Fibroblast of lung (primary cell): ENCODE data around the gene PRKCSH. TPM values are rescaled to one million over a fixed set of nuclear protein-coding genes. Genes with fewer than 3 reads are reported as not detected.

ENCODE experiments used
- DNase-seq, 2 donors: peaks; one replicate each; pipeline versions ENCODE4 v3.0.0 to v3.0.0-alpha.2; 2010; ENCODE audit warnings: low read depth in 2 of 2
- H2AFZ ChIP-seq: 2 replicates; pipeline ENCODE4 v1.5.1; 2012; ENCODE audit warnings: low read length, control low read depth, inconsistent platforms
- H3K27ac ChIP-seq: 2 replicates; pipeline ENCODE4 v1.5.1; 2011; ENCODE audit warnings: low read length, control low read depth; ENCODE audit not compliant: insufficient read depth
- H3K27me3 ChIP-seq: 2 replicates; pipeline ENCODE4 v1.5.1; 2011; ENCODE audit warnings: mild to moderate bottlenecking, low read length; ENCODE audit not compliant: control insufficient read depth, insufficient read depth
- H3K36me3 ChIP-seq: 2 replicates; pipeline ENCODE4 v1.5.1; 2011; ENCODE audit warnings: low read length; ENCODE audit not compliant: control insufficient read depth, insufficient read depth
- H3K4me1 ChIP-seq: 2 replicates; pipeline ENCODE4 v1.5.1; 2011; ENCODE audit warnings: low read length; ENCODE audit not compliant: control insufficient read depth, insufficient read depth; ENCODE audit errors: extremely low read depth
- H3K4me2 ChIP-seq: 2 replicates; pipeline ENCODE4 v1.5.1; 2011; ENCODE audit warnings: low read length, control low read depth; ENCODE audit not compliant: insufficient read depth; ENCODE audit errors: extremely low read depth
- H3K4me3 ChIP-seq, 4 experiments: fragments of 200-600 bp in 1 of 4; sonication (generic) in 1 of 4; replicated peaks in 1 of 4; 2 replicates each; pipeline ENCODE4 v1.5.1; 2011 to 2016; ENCODE audit warnings: low read length in 4 of 4, low read depth in 3 of 4, mild to moderate bottlenecking in 3 of 4, control low read depth in 2 of 4, inconsistent platforms in 1 of 4, mixed read lengths in 1 of 4; ENCODE audit not compliant: insufficient read depth in 1 of 4; ENCODE audit errors: control extremely low read depth in 1 of 4
- H3K79me2 ChIP-seq: 2 replicates; pipeline ENCODE4 v1.5.1; 2012; ENCODE audit warnings: mild to moderate bottlenecking, low read length, inconsistent platforms; ENCODE audit not compliant: control insufficient read depth, insufficient read depth
- H3K9ac ChIP-seq: 2 replicates; pipeline ENCODE4 v1.5.1; 2011; ENCODE audit warnings: mild to moderate bottlenecking, low read length, control low read depth; ENCODE audit not compliant: insufficient read depth
- H3K9me3 ChIP-seq: 2 replicates; pipeline ENCODE4 v1.5.1; 2012; ENCODE audit warnings: low read depth, low read length; ENCODE audit not compliant: control insufficient read depth, insufficient read depth
- H4K20me1 ChIP-seq: 2 replicates; pipeline ENCODE4 v1.5.1; 2011; ENCODE audit warnings: low read length; ENCODE audit not compliant: control insufficient read depth, insufficient read depth; ENCODE audit errors: extremely low read depth
- EZH2 ChIP-seq: IDR thresholded peaks from 2 replicates; pipeline ENCODE4 v1.5.1; 2012; ENCODE audit warnings: low read length, control low read depth, mild to moderate bottlenecking; ENCODE audit errors: missing control alignments
- polyA plus RNA-seq, 2 donors: library from polyadenylated mRNA; depleted of rRNA in 1 of 2; stranded (reverse) in 1 of 2; unstranded in 1 of 2; fragments of >200 nt; gene quantifications; 2 replicates each; pipeline ENCODE4 v1.2.1, GENCODE V29; 2011 to 2012; ENCODE audit warnings: missing spikeins in 1 of 2
- total RNA-seq: library from RNA; depleted of rRNA; stranded (reverse); fragments of >200 nt; gene quantifications from 2 replicates; pipeline ENCODE4 v1.2.1, GENCODE V29; 2014
- TF ChIP-seq, protein P1 (sequence below), 2 donors: IDR thresholded peaks in 1 of 2; conservative IDR thresholded peaks in 1 of 2; 1 replicate in 1 of 2; 2 replicates in 1 of 2; pipeline ENCODE4 v1.5.1; 2011 to 2012; ENCODE audit warnings: low read length in 2 of 2, control low read depth in 1 of 2, inconsistent platforms in 1 of 2, low read depth in 1 of 2, mild to moderate bottlenecking in 1 of 2

PRKCSH gene
- total and polyA plus RNA-seq, 2 donors (not counting 1 experiment from before 2014, with no cell fraction given) = 117 to 134 TPM

DNA sequence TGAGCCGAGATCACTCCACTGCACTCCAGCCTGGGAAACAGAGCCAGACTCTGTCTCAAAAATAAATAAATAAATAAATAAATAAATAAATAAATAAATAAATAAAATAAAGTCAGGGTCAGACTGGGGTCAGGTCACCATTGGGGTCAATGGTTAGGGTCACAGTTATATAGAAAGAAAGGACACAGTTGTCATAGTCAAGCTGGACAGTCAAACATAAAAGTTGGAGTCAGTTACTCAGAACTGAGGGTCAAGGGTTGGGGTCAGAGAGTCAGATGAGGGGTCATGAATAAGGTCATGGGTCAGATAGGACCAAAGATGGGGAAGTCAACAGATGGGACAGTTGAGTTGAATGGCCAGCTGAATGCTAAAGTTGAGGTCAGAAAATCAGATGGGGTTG lies 34.6 kb upstream of the PRKCSH start:
- Histone ChIP-seq H3K36me3 (no peaks in the 10 kb centered on the region), H3K9me3 (no peaks in the 10 kb centered on the region), H3K4me1 (no peaks in the 10 kb centered on the region), H2AFZ (no peak overlapping the region), H3K27ac (no peak overlapping the region), H4K20me1 (no peaks in the 10 kb centered on the region), H3K4me3 (no peak overlapping the region), H3K79me2 (no peaks in the 10 kb centered on the region), H3K9ac (no peak overlapping the region), H3K27me3 (no peaks in the 10 kb centered on the region), H3K4me2 (no peak overlapping the region)
- DNase-seq = no peak
- TF ChIP-seq, protein P1, sequence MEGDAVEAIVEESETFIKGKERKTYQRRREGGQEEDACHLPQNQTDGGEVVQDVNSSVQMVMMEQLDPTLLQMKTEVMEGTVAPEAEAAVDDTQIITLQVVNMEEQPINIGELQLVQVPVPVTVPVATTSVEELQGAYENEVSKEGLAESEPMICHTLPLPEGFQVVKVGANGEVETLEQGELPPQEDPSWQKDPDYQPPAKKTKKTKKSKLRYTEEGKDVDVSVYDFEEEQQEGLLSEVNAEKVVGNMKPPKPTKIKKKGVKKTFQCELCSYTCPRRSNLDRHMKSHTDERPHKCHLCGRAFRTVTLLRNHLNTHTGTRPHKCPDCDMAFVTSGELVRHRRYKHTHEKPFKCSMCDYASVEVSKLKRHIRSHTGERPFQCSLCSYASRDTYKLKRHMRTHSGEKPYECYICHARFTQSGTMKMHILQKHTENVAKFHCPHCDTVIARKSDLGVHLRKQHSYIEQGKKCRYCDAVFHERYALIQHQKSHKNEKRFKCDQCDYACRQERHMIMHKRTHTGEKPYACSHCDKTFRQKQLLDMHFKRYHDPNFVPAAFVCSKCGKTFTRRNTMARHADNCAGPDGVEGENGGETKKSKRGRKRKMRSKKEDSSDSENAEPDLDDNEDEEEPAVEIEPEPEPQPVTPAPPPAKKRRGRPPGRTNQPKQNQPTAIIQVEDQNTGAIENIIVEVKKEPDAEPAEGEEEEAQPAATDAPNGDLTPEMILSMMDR (conservative IDR thresholded peaks at IDR 0.05 in 1 of 2, IDR thresholded peaks at IDR 0.05 in 1 of 2; ENCODE audit: low read depth in 1 of 2, low read length in 2 of 2) = no peak
- TF ChIP-seq EZH2 = no peak

DNA sequence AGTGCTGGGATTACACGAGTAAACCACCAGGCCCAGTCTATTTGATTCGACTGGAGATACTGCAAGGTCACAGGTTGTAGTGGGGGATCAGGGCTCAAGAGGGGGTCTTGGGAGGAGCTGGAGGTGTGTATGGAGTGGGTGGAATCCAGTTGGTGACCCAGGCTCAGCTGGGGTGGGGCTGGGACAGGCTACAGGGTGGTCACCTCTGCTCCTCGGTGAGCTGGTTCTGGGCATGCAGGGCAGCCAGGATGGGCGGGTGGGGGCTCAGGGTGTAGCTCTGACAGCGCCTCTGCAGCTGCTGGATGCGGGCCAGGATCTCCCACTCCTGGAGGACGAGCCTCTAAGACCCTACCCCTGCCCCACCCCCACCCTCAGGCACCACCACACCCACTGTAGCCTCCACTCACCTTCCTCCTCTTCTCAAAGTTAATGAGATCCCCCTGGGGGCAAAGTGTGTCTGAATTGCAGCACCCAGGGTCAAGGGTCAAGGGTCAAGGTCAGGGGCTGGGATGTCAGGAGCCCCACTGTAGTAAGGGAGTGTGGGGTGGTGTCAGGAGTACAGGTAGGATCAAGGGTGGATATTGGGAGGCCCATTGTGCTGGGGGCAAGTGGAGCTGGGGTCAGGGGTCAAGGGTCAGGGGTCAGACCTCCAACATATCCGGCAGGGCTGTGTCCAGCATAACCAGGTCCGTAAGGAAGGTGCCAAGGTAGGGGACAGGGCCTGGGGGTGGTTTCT lies 33.5 kb upstream of the PRKCSH start:
- Histone ChIP-seq H4K20me1 (no peaks in the 10 kb centered on the region), H3K4me1 (no peaks in the 10 kb centered on the region), H3K36me3 (no peaks in the 10 kb centered on the region), H3K27ac (no peak overlapping the region), H3K9me3 (no peaks in the 10 kb centered on the region), H2AFZ (no peak overlapping the region), H3K9ac (no peak overlapping the region), H3K4me2 (no peak overlapping the region), H3K4me3 (no peak overlapping the region), H3K79me2 (no peaks in the 10 kb centered on the region), H3K27me3 (no peaks in the 10 kb centered on the region)
- DNase-seq = no peak
- no peak for TF ChIP-seq EZH2
- TF ChIP-seq, protein P1 (conservative IDR thresholded peaks at IDR 0.05 in 1 of 2, IDR thresholded peaks at IDR 0.05 in 1 of 2; ENCODE audit: low read depth in 1 of 2, low read length in 2 of 2) = no peak

DNA sequence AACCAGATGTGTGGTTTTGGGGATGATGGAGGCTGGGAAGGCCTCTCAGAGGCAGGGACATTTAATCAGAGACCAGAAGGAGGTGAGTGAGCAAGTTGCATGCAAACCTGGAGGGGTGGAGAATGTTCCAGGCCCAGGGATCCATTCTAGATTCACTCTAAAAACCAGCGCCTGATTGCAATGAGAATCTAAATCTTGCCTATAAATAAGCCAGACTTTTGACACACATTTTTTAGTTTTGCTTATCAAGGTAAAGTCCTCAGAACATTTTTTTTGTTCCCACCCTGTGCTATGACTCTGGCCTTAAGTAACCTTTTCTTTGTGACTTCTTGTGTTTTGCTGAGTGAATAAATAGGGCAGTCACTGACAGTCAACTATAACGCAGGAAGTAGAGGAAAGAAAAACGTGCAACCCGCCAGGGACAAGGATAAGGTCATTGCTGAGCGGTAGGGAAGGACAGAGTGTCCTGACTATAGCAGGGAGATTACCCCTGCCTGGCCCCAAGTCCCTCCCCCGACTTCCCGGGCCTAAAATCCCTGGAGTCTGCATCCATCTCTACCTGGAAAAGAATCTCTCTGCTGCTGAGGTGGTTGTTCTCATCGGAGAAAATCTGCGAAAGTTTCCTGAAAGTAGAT lies 30.7 kb upstream of the PRKCSH start:
- H3K79me2 ChIP-seq = no peaks in the 10 kb centered on the region
- no peak overlapping the region for H3K4me2 ChIP-seq
- DNase-seq = no peak
- H3K9ac ChIP-seq = no peak overlapping the region
- H3K9me3 ChIP-seq = no peaks in the 10 kb centered on the region
- H2AFZ ChIP-seq = no peak overlapping the region
- H3K4me3 ChIP-seq = no peak overlapping the region
- no peaks in the 10 kb centered on the region for H3K36me3 ChIP-seq
- H3K27me3 ChIP-seq = no peaks in the 10 kb centered on the region
- no peak overlapping the region for H3K27ac ChIP-seq
- H4K20me1 ChIP-seq = no peaks in the 10 kb centered on the region
- H3K4me1 ChIP-seq = no peaks in the 10 kb centered on the region
- TF ChIP-seq EZH2 = no peak
- TF ChIP-seq, protein P1 (conservative IDR thresholded peaks at IDR 0.05 in 1 of 2, IDR thresholded peaks at IDR 0.05 in 1 of 2; ENCODE audit: low read depth in 1 of 2, low read length in 2 of 2) = no peak
